GM21367 (cell line): ENCODE measurements around the gene EIPR1.
"Not testable (repeated sequence)": the region's sequence is repeated elsewhere in the genome, so short reads cannot be mapped to it uniquely, and the experiment has no call there.

Experiments
- ATAC-seq: cut with Tn5 transposase; IDR thresholded peaks from one replicate; pipeline ENCODE4 v1.9.1; 2021; ENCODE audit not compliant: unreplicated experiment

The EIPR1 gene

DNA sequence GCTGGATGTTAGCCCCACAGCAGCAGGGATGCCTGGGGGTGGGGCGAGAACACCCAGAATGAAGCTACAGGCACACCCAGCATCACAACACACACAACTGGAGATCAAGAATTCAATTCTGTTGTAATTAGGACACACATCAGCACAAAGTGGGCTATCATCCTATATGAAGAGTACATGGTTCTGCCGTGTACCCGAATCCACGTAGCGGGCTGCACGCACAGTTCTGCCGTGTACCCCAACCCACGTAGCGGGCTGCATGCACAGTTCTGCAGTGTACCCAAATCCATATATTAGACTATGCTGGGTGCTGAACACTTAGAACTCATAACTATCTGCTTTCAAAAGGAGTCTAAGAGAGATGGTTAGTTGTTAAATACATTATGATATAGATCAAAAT is 86.5 kb downstream of the EIPR1 start:
- no peak for ATAC-seq

DNA sequence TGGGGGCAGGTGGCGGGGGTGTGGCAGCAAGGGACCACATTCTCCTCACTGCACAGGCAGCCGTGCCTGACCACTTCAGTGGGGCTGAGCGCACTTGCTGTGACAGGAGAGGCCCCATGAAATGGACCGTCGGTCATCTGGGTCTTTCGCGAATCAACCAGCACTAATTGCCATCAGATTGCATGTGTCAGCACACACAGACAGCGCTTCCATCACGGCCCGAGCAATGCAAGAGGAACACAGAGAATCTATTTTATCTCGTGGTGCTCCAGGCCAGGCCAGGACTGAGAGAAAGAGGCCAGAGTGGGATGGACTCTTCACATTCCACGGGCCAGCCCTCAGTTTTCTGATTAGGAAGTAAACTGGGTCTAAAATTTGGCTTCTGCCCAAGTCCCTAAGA is 87.0 kb downstream of the EIPR1 start:
- ATAC-seq, result no peak

DNA sequence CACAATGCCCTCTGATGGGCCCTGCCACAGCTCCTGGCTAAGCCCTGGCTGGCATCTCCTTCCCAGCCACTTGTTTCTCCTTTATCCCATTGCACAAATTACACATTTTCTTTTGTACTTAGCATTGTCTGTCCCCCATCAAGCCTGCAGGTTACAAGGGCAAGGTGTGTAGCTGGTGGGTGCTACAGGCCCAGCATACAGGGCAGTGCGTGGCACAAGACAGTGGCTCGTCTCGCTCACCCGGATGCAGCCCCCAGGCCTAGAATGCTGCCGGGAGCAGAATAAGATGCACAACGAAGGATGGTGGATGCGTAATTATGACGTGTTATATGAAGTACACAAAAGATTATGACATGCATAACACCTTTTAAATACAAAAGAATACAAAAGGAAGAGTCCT is 87.6 kb downstream of the EIPR1 start:
- ATAC-seq, result no peak

DNA sequence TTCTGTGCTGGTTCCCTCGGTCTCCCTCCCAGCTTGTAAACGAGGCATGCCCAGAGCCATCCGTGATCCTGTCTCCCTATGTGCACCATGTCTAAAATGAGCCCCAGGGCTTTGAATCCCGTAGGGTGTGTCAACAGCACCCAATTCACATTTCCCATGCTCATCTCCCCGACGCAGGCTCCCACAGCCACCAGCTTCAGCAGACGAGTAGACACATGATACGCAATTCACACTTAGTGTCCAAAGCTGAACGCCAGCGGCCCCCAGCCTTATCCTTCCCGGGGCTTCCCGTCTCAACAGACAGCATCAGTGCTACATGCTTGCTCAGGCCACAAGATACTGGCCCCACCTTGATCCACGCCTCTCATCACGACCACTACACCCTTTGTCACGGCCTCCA is 88.1 kb downstream of the EIPR1 start:
- ATAC-seq, result no peak

DNA sequence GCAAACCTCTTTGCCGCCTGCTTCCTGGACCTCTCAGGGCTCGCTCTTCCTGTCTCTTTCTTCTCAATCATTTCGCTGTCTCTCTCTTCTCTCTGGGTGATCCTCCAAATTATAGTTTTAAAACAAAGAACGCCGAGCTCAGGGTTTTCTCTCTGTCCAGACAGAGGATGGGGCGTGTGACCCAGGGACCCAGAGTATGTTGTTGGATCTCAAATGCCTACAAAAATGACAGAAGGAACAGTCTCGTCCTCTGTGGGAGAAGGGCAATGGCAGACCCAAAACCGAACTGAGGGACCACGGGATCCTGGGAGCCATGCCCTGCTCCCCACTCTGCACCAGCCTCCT is 88.5 kb downstream of the EIPR1 start:
- no peak for ATAC-seq

- no peak for ATAC-seq
Observed at GRCh38 chr2:3288470-3289170, 89.0 kb downstream of the EIPR1 start.

DNA sequence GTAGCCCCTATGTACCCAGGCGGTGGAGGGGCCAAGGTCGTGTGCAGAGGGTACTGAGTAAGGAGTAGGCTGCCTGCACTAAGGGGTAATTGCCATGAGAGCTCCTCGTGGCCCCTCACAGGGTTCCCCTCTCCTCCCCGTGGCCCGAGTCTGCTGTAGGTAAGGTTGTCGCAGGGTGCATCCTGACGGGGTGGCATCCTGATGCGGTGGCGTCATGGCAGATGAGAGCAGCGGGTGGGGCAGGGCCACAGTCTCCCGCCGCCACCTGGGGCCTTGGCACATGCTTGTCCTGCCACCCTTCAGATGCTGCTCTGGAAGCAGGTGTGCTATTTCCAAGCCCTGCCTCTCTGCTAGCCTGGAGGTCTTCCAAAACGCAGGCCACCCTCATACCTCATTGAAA is 89.7 kb downstream of the EIPR1 start:
- no peak for ATAC-seq

- not testable (repeated sequence) for ATAC-seq
Observed at GRCh38 chr2:3286646-3287036, 91.0 kb downstream of the EIPR1 start.

DNA sequence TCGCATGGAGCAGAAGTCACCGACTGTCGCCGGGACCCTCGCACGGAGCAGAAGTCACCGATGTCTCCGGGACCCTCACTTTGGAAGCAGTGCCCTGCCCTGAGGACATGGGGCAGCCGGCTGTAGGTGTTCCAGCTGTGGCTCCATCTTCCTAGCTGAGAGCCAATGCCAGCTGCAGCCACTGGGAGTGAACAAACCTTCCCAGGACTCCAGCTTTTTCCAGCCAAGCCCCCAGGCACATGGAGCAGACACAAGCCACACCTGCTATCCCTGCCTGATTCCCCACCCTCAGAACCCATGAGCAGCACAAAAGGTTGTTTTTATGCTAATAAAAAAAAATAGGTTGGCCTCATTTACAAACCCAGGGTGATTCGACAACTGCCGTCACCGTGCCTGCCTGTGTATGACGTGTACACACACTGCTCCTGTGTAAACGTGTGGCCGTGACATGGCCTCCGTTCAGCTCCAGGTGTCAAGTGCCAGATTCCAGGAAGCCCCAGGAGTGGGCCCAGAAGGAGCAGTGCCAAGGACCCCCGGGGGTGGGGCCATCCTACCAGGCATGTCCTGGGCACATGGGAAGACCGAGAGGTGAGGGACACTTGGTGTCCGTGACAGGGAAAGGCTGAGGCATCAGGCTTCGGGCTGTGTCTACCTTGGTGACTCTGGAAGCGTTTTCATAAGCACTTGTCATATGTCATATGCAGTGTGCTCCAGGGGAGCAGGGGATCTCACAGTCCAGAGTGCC is 91.5 kb downstream of the EIPR1 start:
- no peak for ATAC-seq

DNA sequence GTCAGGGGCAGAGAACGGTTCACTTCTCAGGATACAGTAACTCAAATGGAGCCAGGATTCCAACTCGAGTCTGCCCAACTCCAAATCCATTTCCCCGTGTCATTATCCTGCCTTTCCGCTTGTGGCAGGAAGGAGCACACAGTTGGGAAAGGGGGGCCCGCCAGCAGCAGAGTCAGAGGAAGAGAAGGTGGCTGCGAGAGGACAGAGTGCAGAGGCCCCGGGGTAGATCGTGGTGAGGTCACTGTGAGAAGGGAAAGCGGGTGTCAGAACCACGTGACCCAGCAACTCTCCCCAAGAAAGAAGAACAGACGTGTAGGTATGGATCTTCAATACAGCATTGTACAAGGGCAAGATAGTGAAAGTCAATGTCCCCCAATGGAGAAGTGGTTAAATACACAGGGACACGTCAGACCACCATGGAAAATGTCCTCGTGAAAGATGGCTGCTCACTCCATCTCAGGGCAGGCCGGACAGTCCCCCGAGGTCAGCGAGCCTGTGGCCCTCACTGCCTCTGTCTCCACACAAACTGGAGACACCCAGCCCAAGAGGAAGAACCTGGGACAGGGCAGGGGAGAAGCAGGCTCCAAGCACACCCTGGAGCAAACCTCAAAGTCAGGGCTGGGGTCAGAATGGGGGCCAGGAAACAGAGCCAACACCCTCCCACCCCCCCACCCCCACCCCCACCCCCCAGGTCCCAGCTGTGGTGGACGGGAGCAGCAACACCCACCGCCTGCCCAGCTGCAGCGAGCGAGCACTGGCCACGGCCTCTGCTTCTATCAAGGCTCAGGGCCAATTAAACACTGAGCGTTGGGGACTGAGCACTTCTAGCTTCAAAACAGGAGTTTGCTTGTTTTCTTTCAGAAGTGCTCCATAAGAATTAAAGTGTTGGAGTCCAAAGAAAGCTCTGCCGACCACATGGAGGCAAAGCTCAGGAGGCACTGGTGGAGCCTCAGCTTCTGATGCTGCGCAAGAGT is 92.7 kb downstream of the EIPR1 start:
- ATAC-seq, result no peak

DNA sequence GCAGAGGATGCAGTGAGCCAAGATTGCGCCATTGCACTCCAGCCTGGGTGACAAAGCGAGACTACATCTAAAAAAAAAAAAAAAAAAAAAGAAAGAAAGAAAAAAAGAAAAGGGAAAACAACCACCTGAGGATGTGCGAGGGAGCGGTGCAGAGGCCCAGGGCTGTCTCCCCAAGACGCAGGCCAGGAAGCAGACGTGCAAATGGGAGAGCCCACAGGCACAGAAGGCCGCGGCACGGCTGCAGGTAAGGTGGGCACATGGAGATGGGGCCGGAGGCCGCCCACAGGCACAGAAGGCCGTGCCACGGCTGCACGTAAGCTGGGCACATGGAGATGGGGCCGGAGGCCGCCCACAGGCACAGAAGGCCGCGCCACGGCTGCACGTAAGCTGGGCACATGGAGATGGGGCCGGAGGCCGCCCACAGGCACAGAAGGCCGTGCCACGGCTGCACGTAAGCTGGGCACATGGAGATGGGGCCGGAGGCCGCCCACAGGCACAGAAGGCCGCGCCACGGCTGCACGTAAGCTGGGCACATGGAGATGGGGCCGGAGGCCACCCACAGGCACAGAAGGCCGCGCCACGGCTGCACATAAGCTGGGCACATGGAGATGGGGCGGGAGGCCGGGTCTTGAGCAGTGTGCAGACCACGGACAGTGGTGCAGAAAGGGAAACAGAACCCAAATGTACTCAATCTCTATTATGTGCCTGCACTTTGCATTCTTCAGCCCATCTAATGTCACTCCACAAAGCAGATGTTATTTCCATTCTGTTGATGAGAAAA is 93.6 kb downstream of the EIPR1 start:
- ATAC-seq, result not testable (repeated sequence)

- ATAC-seq, result no peak
Observed at GRCh38 chr2:3283206-3283605, 94.4 kb downstream of the EIPR1 start.

GRCh38 chr2:3282056-3282998 is 95.3 kb downstream of the EIPR1 start:
- ATAC-seq, result no peak

GRCh38 chr2:3280683-3281520 is 96.7 kb downstream of the EIPR1 start:
- no peak for ATAC-seq

- no peak for ATAC-seq
Observed at GRCh38 chr2:3280197-3280596, 97.4 kb downstream of the EIPR1 start.

GRCh38 chr2:3279236-3279960 is 98.2 kb downstream of the EIPR1 start:
- ATAC-seq, result no peak

DNA sequence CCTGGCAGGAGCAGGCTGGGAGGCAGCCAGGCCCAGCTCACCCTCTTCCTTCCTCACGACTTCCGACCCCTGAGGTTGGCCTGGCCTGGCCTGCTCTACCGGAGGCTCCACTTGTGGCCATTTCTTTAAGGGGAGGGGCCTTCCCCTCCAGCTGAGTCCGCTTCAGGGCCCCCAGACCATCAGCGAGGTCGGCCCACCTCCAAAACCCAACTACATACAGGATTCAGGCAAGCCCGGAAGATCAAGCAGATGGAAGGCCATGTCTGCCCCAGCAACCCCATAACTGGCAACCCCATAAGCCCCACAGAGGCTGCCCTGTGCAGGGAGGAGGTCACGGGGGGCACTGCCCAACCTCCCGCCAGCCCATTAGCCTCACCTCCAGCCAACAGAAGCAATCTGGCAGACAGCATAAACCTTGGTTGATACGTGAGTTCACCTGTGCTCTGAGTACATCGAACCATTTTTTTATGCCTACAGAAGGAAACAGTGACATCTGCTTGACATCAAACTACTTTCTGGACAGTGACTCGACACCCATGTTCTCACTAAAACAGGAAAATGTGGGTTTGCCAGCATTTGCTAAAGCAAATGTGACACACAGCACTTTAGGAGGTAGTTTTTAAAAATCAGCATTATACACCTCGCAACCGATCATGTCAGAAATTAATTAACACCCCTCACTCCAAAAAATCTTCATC is 98.9 kb downstream of the EIPR1 start:
- ATAC-seq, result no peak
